ENCODE results near the gene RARRES2. TPM values are rescaled to one million over a fixed set of nuclear protein-coding genes. Genes with fewer than 3 reads are reported as not detected.

The RARRES2 gene
- total RNA-seq, 2 donors from 2014 or later: 245 to 400 TPM

DNA sequence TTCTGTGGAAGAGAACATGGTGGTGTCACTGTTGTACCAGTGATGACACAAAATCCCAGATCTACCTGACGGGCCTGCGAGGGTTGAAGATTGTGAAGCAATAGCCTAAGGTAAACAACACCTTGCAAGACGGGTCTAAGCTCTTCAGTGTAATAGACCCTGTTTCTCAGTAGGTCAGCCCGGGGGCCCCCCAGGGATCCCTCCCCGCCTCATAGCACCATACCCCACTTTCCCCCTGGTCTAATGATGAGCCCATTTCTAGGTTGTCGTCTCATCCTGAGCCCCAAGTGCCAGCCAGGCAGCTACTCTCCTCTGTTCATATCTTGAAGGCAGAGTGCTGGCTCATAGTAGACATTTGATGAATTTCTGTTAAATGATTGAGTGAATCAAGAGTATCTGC is 15.5 kb downstream of the RARRES2 start:
- H3K27me3 ChIP-seq: no peaks in the 10 kb centered on the region
- H3K27ac ChIP-seq: no peak overlapping the region
- no peaks in the 10 kb centered on the region for H3K9me3 ChIP-seq
- ATAC-seq: no peak
- H3K36me3 ChIP-seq (replicated peaks in 1 of 2; ENCODE audit: insufficient read depth in 1 of 2, low read depth in 2 of 2): no peaks in the 10 kb centered on the region
- intact Hi-C loops (cut with DNase I): no loop called here
- DNase-seq: no peak
- H3K4me3 ChIP-seq: no peak overlapping the region
- peaks cover 34% of the 10 kb centered on the region for H3K4me1 ChIP-seq
- 74 to 85% methylated on average over 6 of the region's 6 CpGs for WGBS, 2 donors
- no peak for TF ChIP-seq POLR2A (IDR thresholded peaks at IDR 0.05)
- TF ChIP-seq, protein P1, sequence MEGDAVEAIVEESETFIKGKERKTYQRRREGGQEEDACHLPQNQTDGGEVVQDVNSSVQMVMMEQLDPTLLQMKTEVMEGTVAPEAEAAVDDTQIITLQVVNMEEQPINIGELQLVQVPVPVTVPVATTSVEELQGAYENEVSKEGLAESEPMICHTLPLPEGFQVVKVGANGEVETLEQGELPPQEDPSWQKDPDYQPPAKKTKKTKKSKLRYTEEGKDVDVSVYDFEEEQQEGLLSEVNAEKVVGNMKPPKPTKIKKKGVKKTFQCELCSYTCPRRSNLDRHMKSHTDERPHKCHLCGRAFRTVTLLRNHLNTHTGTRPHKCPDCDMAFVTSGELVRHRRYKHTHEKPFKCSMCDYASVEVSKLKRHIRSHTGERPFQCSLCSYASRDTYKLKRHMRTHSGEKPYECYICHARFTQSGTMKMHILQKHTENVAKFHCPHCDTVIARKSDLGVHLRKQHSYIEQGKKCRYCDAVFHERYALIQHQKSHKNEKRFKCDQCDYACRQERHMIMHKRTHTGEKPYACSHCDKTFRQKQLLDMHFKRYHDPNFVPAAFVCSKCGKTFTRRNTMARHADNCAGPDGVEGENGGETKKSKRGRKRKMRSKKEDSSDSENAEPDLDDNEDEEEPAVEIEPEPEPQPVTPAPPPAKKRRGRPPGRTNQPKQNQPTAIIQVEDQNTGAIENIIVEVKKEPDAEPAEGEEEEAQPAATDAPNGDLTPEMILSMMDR (IDR thresholded peaks at IDR 0.05): no peak

DNA sequence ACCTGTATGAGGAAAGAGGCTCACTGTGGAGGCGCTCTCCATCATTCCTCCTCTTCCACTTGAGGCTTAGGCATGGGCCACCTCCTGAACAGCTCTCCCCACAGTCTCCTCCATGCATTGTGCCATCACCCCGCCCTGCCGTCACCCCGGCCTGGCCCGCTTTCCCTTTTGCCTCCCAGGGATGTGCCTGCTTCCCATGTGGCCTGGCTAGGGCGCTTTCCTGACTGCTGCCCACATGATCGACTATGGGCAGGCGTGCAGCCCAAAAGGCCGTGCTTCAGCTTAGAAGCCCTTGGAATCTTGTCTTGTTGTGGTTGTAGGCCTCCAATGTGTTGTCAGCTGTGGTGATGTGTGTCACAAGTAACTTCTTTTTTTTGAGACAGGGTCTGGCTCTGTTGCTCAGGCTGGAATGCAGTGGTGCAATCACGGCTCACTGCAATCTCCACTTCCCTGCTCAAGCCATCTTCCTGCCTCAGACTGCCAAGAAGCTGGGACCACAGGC is 16.3 kb downstream of the RARRES2 start:
- H3K36me3 ChIP-seq (replicated peaks in 1 of 2; ENCODE audit: insufficient read depth in 1 of 2, low read depth in 2 of 2): no peaks in the 10 kb centered on the region
- WGBS, 2 donors: 83 to 95% methylated on average over 10 of the region's 10 CpGs
- intact Hi-C loops (cut with DNase I): no loop called here
- H3K4me3 ChIP-seq: no peak overlapping the region
- H3K27me3 ChIP-seq: no peaks in the 10 kb centered on the region
- H3K9me3 ChIP-seq: no peaks in the 10 kb centered on the region
- H3K27ac ChIP-seq: peak overlapping the region in 3 of 4 donors; percentile 91 to 99 (median 98)
- ATAC-seq (no peak), DNase-seq (peak in 1 of 4 donors; percentile 58)
- TF ChIP-seq, protein P1 (IDR thresholded peaks at IDR 0.05): no peak
- TF ChIP-seq POLR2A (IDR thresholded peaks at IDR 0.05): no peak
- peaks cover 41% of the 10 kb centered on the region for H3K4me1 ChIP-seq

DNA sequence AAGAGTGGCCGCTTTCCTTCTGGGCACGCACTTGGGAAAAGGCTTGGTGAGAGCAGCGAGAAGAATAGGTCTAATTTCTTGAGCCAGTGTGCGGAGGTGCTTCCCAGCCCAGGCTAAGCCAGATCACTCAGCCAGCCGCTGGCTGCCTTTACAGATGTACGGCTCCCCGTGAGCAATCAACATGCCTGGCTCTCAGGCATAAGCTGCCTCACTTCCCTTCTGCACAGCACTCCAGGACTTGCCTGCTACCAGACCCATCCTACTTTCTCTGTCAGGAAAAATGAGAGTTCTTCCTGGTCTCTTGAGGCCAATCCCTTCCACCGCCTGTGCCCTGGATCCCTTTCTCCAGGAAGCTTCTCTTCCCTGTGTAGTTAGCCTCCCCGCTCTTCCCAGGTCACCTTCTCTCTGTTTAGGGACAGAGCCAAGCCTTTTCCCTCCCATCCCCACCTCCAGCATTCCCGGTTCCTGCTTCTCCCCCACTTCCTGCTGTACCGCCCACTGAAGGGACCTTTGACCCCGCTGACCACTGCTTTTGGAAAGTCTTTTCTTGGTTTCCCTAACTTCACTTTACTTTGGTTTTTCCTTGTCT is 17.0 kb downstream of the RARRES2 start:
- Histone ChIP-seq H3K27ac (peak overlapping the region; percentile 91 to 99 (median 98)), H3K27me3 (no peaks in the 10 kb centered on the region), H3K9me3 (no peaks in the 10 kb centered on the region), H3K4me1 (peaks cover 48% of the 10 kb centered on the region), H3K4me3 (no peak overlapping the region), H3K36me3 (replicated peaks in 1 of 2; ENCODE audit: insufficient read depth in 1 of 2, low read depth in 2 of 2) (no peaks in the 10 kb centered on the region)
- DNase-seq (peak in 3 of 4 donors; percentile 37 to 59 (median 53)), ATAC-seq (no peak)
- TF ChIP-seq POLR2A (IDR thresholded peaks at IDR 0.05): peak in 2 of 3 donors; percentile 4 to 7
- TF ChIP-seq, protein P1 (IDR thresholded peaks at IDR 0.05): no peak
- intact Hi-C loops (cut with DNase I): no loop called here
- 28 to 36% methylated on average over 12 of the region's 12 CpGs for WGBS, 2 donors

DNA sequence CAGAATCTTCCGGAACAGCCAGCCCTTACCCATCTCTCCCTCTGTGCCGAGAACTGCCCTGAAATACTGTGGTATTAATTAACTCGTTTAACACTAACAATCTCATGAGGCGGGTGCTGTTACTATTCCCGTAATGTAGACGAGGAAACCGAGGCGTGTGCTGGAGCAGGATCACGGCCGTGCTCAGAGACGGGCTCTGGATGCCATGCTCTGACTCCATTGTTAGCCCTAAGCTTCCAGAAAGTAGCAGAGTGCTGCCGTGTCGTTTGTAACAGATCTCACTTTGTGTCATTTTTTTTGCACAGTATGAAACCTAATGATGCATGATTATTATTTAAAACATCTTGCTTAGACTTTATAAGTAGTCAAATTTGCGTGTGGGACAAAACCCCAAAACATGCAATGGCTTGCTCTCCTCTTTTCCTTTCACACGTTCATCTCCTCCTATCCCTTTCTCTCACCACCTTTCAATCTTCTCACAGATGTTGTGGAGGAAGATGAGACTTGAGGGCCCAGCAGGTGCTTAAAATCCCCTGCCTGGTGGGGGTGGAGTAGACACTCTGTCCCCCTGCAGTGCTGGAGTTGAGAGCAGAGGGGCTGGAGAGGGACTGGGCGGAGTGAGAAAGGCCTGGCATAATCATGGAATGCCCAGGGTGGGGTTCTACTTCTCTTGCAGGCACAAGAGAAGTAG is 17.6 kb downstream of the RARRES2 start:
- TF ChIP-seq POLR2A (IDR thresholded peaks at IDR 0.05): peak in 1 of 3 donors; percentile 13
- TF ChIP-seq, protein P1 (IDR thresholded peaks at IDR 0.05): no peak
- no peaks in the 10 kb centered on the region for H3K9me3 ChIP-seq
- no peak for DNase-seq
- intact Hi-C loops (cut with DNase I): no loop called here
- no peaks in the 10 kb centered on the region for H3K36me3 ChIP-seq (replicated peaks in 1 of 2; ENCODE audit: insufficient read depth in 1 of 2, low read depth in 2 of 2)
- H3K4me3 ChIP-seq: peak overlapping the region; percentile 14 to 52
- H3K27ac ChIP-seq: peak overlapping the region; percentile 91 to 99 (median 98)
- 5 to 10% methylated on average over 13 to 16 of the region's 16 CpGs for WGBS, 2 donors
- peaks cover 54% of the 10 kb centered on the region for H3K4me1 ChIP-seq
- H3K27me3 ChIP-seq: no peaks in the 10 kb centered on the region
- no peak for ATAC-seq
